Upper lobe of left lung (tissue), 6 donors: ENCODE results near the gene SH3GLB2. TPM values are rescaled to one million over a fixed set of nuclear protein-coding genes. Genes with fewer than 3 reads are reported as not detected.

Source experiments
- ATAC-seq, 2 donors: fragments of 200-7000 bp; cut with Tn5 transposase; one replicate each; pipeline ENCODE4 v1.9.1; 2022; ENCODE audit warnings: mild to moderate bottlenecking in 2 of 2, moderate library complexity in 2 of 2; ENCODE audit not compliant: low FRiP score in 2 of 2
- DNase-seq, 2 donors: peaks; one replicate each; pipeline ENCODE4 v3.0.0-alpha.2; 2019 to 2020
- H3K27ac ChIP-seq, 4 donors: fragments of 200-600 bp; sonication (generic); one replicate each; pipeline ENCODE4 v1.5.1; 2016 to 2019
- H3K27me3 ChIP-seq, 4 donors: fragments of 200-600 bp; sonication (generic); one replicate each; pipeline ENCODE4 v1.5.1; 2017 to 2019
- H3K36me3 ChIP-seq, 4 donors: fragments of 200-600 bp; sonication (generic); one replicate each; pipeline ENCODE4 v1.5.1; 2016 to 2019
- H3K4me1 ChIP-seq, 4 donors: fragments of 200-600 bp; sonication (generic); one replicate each; pipeline ENCODE4 v1.5.1; 2018 to 2019
- H3K4me3 ChIP-seq, 4 donors: fragments of 200-600 bp; sonication (generic); one replicate each; pipeline ENCODE4 v1.5.1; 2017 to 2019; ENCODE audit warnings: mild to moderate bottlenecking in 2 of 4, moderate library complexity in 1 of 4
- H3K9me3 ChIP-seq, 4 donors: fragments of 200-600 bp; sonication (generic); one replicate each; pipeline ENCODE4 v1.5.1; 2018 to 2019
- EP300 ChIP-seq, 4 donors: sonication (generic); formaldehyde crosslinking; IDR thresholded peaks; one replicate each; pipeline ENCODE4 v1.5.1; 2017; ENCODE audit warnings: antibody characterized with exemption in 4 of 4, control low read depth in 2 of 4
- POLR2A ChIP-seq, 4 donors: fragments of 450-650 bp; IDR thresholded peaks; one replicate each; pipeline ENCODE4 v1.5.1; 2016 to 2017; ENCODE audit warnings: antibody characterized with exemption in 4 of 4, mild to moderate bottlenecking in 2 of 4
- POLR2AphosphoS5 ChIP-seq, 2 donors: sonication (generic); formaldehyde crosslinking; IDR thresholded peaks; one replicate each; pipeline ENCODE4 v1.5.1; 2017; ENCODE audit warnings: antibody characterized with exemption in 2 of 2
- WGBS, 2 donors: methylation state at CpG; one replicate each; pipeline ENCODE4 v1.1.5; 2017 to 2018; 5-methylcytosine and 5-hydroxymethylcytosine counted together
- total RNA-seq, 6 donors: library from RNA; depleted of rRNA in 4 of 6; stranded (reverse); fragments of >200 nt in 4 of 6; gene quantifications; one replicate each; pipeline versions ENCODE4 v1.1.0 to v1.2.1, GENCODE V29; 2016 to 2021
- TF ChIP-seq, protein P1 (sequence below), 6 experiments: fragments of 450-650 bp in 4 of 6; fragments of 200-600 bp in 2 of 6; sonication (generic) in 2 of 6; IDR thresholded peaks; one replicate each; pipeline ENCODE4 v1.5.1; 2016 to 2019; ENCODE audit warnings: antibody characterized with exemption in 6 of 6
- donor health status: DM: no; HTN: no; CAD: no; lungs with moderate emphysema.
- donor health status: DM: no; HTN: yes; CAD: no; lungs with severe emphysema.

The SH3GLB2 gene
- total RNA-seq, 6 donors from 2014 or later: 69.6 to 202 (median 94.1) TPM

DNA sequence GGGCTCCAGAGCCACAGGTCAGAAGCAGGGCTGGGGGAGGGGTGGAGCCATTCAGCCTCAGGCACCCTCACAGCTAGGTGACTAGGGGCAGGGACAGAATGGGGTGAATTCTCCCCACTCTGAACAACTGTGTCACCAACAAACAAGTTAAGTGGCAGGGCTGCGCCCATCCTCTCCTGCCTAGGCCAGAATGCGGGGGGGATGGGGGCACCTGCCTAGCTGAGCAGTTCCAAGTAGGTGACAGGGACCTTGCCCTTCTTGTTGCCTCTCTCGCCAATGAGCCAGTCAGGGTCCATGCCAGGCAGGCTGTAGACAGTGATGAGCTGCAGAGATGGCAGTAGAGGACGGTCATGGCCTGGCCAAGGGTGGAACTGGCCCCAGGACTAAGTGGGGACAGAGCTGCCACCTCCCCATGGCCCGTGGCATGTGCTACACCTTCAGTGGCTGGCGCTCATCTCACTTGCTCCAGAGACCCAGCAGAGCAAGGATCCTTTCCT lies 19.6 kb downstream of the SH3GLB2 start:
- TF ChIP-seq, protein P1, sequence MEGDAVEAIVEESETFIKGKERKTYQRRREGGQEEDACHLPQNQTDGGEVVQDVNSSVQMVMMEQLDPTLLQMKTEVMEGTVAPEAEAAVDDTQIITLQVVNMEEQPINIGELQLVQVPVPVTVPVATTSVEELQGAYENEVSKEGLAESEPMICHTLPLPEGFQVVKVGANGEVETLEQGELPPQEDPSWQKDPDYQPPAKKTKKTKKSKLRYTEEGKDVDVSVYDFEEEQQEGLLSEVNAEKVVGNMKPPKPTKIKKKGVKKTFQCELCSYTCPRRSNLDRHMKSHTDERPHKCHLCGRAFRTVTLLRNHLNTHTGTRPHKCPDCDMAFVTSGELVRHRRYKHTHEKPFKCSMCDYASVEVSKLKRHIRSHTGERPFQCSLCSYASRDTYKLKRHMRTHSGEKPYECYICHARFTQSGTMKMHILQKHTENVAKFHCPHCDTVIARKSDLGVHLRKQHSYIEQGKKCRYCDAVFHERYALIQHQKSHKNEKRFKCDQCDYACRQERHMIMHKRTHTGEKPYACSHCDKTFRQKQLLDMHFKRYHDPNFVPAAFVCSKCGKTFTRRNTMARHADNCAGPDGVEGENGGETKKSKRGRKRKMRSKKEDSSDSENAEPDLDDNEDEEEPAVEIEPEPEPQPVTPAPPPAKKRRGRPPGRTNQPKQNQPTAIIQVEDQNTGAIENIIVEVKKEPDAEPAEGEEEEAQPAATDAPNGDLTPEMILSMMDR (IDR thresholded peaks at IDR 0.05): no peak
- TF ChIP-seq EP300 (IDR thresholded peaks at IDR 0.05) (no peak), POLR2A (IDR thresholded peaks at IDR 0.05) (no peak), POLR2AphosphoS5 (IDR thresholded peaks at IDR 0.05) (no peak)
- H3K36me3 ChIP-seq: peaks cover 18 to 96% (median 70%) of the 10 kb centered on the region in 4 donors
- no peaks in the 10 kb centered on the region for H3K9me3 ChIP-seq
- H3K27me3 ChIP-seq: no peaks in the 10 kb centered on the region
- H3K27ac ChIP-seq: no peak overlapping the region
- peaks cover 0 to 9% (median 5%) of the 10 kb centered on the region in 4 donors for H3K4me1 ChIP-seq
- no peak for DNase-seq
- no peak for ATAC-seq
- no peak overlapping the region for H3K4me3 ChIP-seq
- 99 to 100% methylated on average over 1 to 6 of the region's 6 CpGs for WGBS, 2 donors

DNA sequence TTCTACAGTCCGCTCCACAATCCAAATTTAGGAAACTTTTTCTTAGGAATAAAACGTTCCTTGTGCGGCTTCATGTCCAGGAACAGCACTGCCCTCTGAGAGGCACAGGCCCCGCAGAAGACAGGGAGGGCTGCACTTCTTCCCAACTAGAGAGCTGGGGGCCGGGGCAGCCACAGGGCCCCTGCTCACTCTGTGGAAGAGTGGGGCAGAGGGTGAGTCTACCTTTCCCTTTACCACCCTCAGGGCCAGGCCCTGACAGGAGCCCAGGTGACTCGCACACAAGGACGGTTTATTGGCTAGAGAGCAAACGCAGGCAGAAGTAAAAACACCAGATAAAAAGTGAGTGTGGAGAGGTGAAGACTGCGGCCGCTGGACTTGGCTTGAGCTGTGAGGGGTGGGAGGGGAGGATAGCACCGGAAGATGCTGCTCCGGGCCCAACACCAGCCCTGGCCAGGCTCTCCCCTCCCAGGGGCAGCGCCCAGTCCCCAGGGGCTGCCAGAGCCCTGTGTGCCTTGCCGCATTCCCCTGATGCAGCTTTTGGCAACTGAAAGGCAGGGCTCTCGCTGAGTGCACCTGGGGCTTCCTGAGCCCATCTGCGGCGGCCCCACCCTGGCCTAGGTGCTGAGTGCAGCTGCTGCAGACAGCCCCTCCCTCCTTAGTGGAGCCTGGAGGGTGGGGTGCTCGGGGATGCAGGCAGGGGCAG lies 20.2 kb downstream of the SH3GLB2 start:
- H3K36me3 ChIP-seq: peaks cover 13 to 96% (median 71%) of the 10 kb centered on the region in 4 donors
- no peak overlapping the region for H3K27ac ChIP-seq
- no peaks in the 10 kb centered on the region for H3K27me3 ChIP-seq
- 86 to 91% methylated on average over 11 to 18 of the region's 18 CpGs for WGBS, 2 donors
- TF ChIP-seq POLR2AphosphoS5 (IDR thresholded peaks at IDR 0.05): no peak
- TF ChIP-seq, protein P1 (IDR thresholded peaks at IDR 0.05): no peak
- no peak for TF ChIP-seq POLR2A (IDR thresholded peaks at IDR 0.05)
- TF ChIP-seq EP300 (IDR thresholded peaks at IDR 0.05): no peak
- no peak for ATAC-seq
- H3K9me3 ChIP-seq: no peaks in the 10 kb centered on the region
- DNase-seq: peak in 1 of 2 donors; percentile 74
- peaks cover 0 to 9% (median 5%) of the 10 kb centered on the region in 4 donors for H3K4me1 ChIP-seq
- no peak overlapping the region for H3K4me3 ChIP-seq

DNA sequence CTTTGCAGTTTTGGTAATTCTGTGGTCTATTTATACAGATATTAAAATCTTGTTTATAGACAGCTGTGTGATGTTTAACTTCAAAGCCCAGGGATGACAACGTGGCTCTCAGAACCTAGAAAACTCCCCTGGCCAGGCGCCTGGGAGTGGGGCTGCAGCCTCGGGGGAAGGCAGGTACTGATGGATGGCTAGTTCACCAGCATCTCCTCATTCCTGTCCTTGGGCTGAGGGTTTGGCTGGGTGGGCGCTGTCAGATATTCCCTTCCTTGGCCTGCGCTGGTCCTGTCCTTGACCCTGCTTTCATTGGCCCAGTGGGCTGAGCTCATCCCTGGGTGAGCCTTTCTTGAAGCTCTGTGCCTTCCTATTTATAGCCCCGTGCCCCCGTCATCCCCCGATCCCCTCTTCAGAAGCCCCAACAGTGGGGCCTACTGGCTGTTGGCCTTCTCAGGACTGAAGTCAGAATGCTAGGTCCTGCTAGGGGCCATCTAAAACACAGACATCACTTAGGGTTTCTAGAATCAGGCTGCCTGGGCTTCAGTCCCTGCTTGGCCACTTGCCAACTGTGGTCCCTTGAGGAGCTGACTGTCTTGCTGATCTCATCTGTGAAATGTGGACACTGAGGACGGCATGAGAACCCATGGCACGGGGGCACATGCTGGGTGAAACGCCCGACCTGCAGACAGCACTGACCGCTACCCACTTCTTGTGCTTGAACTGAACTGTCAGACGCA lies 20.9 kb downstream of the SH3GLB2 start:
- no peaks in the 10 kb centered on the region for H3K9me3 ChIP-seq
- H3K4me1 ChIP-seq: peaks cover 0 to 9% (median 5%) of the 10 kb centered on the region in 4 donors
- H3K36me3 ChIP-seq: peaks cover 17 to 96% (median 73%) of the 10 kb centered on the region in 4 donors
- WGBS, 2 donors: 71 to 92% methylated on average over 10 to 14 of the region's 14 CpGs
- TF ChIP-seq POLR2A (IDR thresholded peaks at IDR 0.05): no peak
- TF ChIP-seq, protein P1 (IDR thresholded peaks at IDR 0.05): peak in 2 of 6 experiments; percentile 3 to 11
- H3K4me3 ChIP-seq: no peak overlapping the region
- H3K27ac ChIP-seq: no peak overlapping the region
- H3K27me3 ChIP-seq: no peaks in the 10 kb centered on the region
- ATAC-seq (no peak), DNase-seq (no peak)

DNA sequence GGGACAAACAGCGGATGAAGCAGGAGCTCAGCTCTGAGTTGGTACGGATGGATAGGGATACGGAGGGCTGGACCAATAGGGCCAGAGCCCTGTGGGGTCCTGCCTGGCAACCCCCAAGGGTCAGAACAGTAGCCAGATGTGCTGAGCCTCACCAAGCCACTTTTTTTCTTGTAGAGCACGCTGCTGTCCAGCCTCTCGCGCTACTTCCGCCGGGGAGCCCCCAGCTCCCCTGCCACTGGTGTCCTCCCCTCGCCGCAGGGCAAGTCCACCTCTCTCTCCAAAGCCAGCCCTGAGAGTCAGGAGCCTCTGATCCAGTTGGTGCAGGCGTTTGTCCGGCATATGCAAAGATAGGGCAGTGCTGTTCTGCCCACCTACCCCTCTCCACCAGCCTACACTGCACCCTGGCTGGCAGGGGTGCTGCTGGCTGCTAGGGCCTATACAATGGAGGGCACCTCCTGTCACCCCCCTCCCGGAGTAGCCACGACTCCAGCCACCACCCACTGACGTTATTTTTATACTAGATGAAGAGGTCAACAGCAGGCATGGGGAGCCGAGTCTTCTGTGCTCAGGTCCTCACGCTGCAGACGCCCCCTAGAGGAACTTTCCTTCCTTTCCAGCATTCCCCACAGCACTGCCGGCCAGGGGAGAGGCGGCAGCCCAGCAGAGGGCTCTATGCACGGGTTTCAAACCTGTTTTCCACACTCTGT lies 21.6 kb downstream of the SH3GLB2 start:
- TF ChIP-seq, protein P1 (IDR thresholded peaks at IDR 0.05): peak; percentile 33 to 78 (median 60)
- TF ChIP-seq POLR2A (IDR thresholded peaks at IDR 0.05): no peak
- H3K27ac ChIP-seq: no peak overlapping the region
- no peaks in the 10 kb centered on the region for H3K27me3 ChIP-seq
- peaks cover 0 to 9% (median 5%) of the 10 kb centered on the region in 4 donors for H3K4me1 ChIP-seq
- ATAC-seq (peak; percentile 60 to 87), DNase-seq (peak; percentile 60 to 63)
- H3K4me3 ChIP-seq: no peak overlapping the region
- 61% methylated on average over 13 to 21 of the region's 21 CpGs for WGBS, 2 donors
- no peaks in the 10 kb centered on the region for H3K9me3 ChIP-seq
- H3K36me3 ChIP-seq: peaks cover 18 to 96% (median 77%) of the 10 kb centered on the region in 4 donors
